NCI-H524 (cell line): Measurements from ENCODE around the gene SGIP1.
"Not testable (repeated sequence)": the region's sequence is repeated elsewhere in the genome, so short reads cannot be mapped to it uniquely, and the experiment has no call there.

Source experiments
- DNase-seq, 2 experiments: peaks; one replicate each; lab custom pipeline; 2025; lab: John Stamatoyannopoulos, UW

The SGIP1 gene

GRCh38 chr1:66768965-66769364, 235.0 kb downstream of the SGIP1 start:
- DNase-seq, result no peak

GRCh38 chr1:66769512-66770229, 235.7 kb downstream of the SGIP1 start:
- no peak for DNase-seq

- DNase-seq, result no peak
Observed at GRCh38 chr1:66770240-66770639, 236.3 kb downstream of the SGIP1 start.

GRCh38 chr1:66770694-66771093, 236.7 kb downstream of the SGIP1 start:
- DNase-seq, result no peak

- DNase-seq, result no peak
Observed at GRCh38 chr1:66773227-66773626, 239.3 kb downstream of the SGIP1 start.

GRCh38 chr1:66774438-66774837, 240.5 kb downstream of the SGIP1 start:
- no peak for DNase-seq

- DNase-seq, result no peak
Observed at GRCh38 chr1:66775646-66776045, 241.7 kb downstream of the SGIP1 start.

GRCh38 chr1:66777831-66778230, 243.9 kb downstream of the SGIP1 start:
- no peak for DNase-seq

GRCh38 chr1:66778266-66778665, 244.3 kb downstream of the SGIP1 start:
- no peak for DNase-seq

- DNase-seq, result no peak
Observed at GRCh38 chr1:66778969-66779368, 245.0 kb downstream of the SGIP1 start.

- DNase-seq, result no peak
Observed at GRCh38 chr1:66779475-66780078, 245.6 kb downstream of the SGIP1 start.

GRCh38 chr1:66785800-66786199, 251.8 kb downstream of the SGIP1 start:
- not testable (repeated sequence) for DNase-seq

GRCh38 chr1:66787641-66788040, 253.7 kb downstream of the SGIP1 start:
- DNase-seq, result no peak

GRCh38 chr1:66788231-66788939, 254.4 kb downstream of the SGIP1 start:
- DNase-seq, result no peak

- DNase-seq, result no peak
Observed at GRCh38 chr1:66791621-66792610, 258.0 kb downstream of the SGIP1 start.

- not testable (repeated sequence) for DNase-seq
Observed at GRCh38 chr1:66795839-66796238, 261.9 kb downstream of the SGIP1 start.
